IMR-90 (cell line): ENCODE data around the gene SDCCAG8. TPM values are rescaled to one million over a fixed set of nuclear protein-coding genes. Genes with fewer than 3 reads are reported as not detected.

Experiments
- ATAC-seq: fragments of 200-7000 bp; cut with Tn5 transposase; 2 replicates; pipeline ENCODE4 v1.9.1; 2020; ENCODE audit warnings: low read depth, mild to moderate bottlenecking, moderate library complexity
- BruUV-seq: library from RNA; stranded (reverse); fragments of 400-500 nt; replicated peaks from 2 replicates; lab custom pipeline; 2021; lab: Mats Ljungman, UMichigan
- CTCF ChIA-PET: fragments of 300-600 bp; formaldehyde crosslinking; extraction: SDS; loops from one replicate; lab custom pipeline; 2021; ENCODE audit warnings: antibody characterized with exemption; lab: Yijun Ruan, JAX
- POLR2A ChIA-PET: fragments of 300-600 bp; sonication (Branson Sonifier 250); formaldehyde crosslinking; loops from one replicate; lab custom pipeline; 2022; ENCODE audit warnings: antibody characterized with exemption; ENCODE audit not compliant: unreplicated experiment; lab: Charles Lee
- DNase-seq: peaks from one replicate; pipeline ENCODE4 v3.0.0; 2013
- H2AFZ ChIP-seq: replicated peaks from 2 replicates; pipeline ENCODE3; 2013; ENCODE audit warnings: low read length, mild to moderate bottlenecking; ENCODE audit not compliant: poor library complexity
- H2AK5ac ChIP-seq: 2 replicates; pipeline ENCODE4 v1.6.1; 2013; ENCODE audit warnings: low read depth, low read length, inconsistent platforms
- H2AK9ac ChIP-seq: replicated peaks from 2 replicates; pipeline ENCODE3; 2013; ENCODE audit warnings: mild to moderate bottlenecking, low read depth, low read length, moderate library complexity; ENCODE audit not compliant: poor library complexity
- H2BK120ac ChIP-seq: 2 replicates; pipeline ENCODE4 v1.6.1; 2013; ENCODE audit warnings: low read depth, low read length, inconsistent platforms
- H2BK15ac ChIP-seq: 3 replicates; pipeline ENCODE4 v1.6.1; 2013; ENCODE audit warnings: low read depth, low read length, inconsistent platforms
- H2BK20ac ChIP-seq: 2 replicates; pipeline ENCODE4 v1.6.1; 2013; ENCODE audit warnings: low read depth, mild to moderate bottlenecking, inconsistent platforms, low read length, moderate library complexity
- H2BK5ac ChIP-seq: 2 replicates; pipeline ENCODE4 v1.6.1; 2013; ENCODE audit warnings: mild to moderate bottlenecking, low read depth, low read length, inconsistent platforms; ENCODE audit not compliant: poor library complexity, severe bottlenecking
- H3K14ac ChIP-seq: replicated peaks from 2 replicates; pipeline ENCODE4 v1.6.1; 2013; ENCODE audit warnings: low read depth, low read length, inconsistent platforms
- H3K18ac ChIP-seq: 2 replicates; pipeline ENCODE4 v1.6.1; 2013; ENCODE audit warnings: low read depth, low read length, control low read depth
- H3K23ac ChIP-seq: 2 replicates; pipeline ENCODE4 v1.6.1; 2013; ENCODE audit warnings: low read depth, low read length, inconsistent platforms
- H3K27ac ChIP-seq: 2 replicates; pipeline ENCODE4 v1.5.1; 2013; ENCODE audit warnings: mild to moderate bottlenecking, control low read depth, low read length; ENCODE audit not compliant: insufficient read depth
- H3K27me3 ChIP-seq: 2 replicates; pipeline ENCODE4 v1.6.1; 2013; ENCODE audit warnings: low read length; ENCODE audit not compliant: control insufficient read depth, insufficient read depth
- H3K36me3 ChIP-seq: 2 replicates; pipeline ENCODE4 v1.6.1; 2013; ENCODE audit warnings: low read length, mixed read lengths; ENCODE audit not compliant: control insufficient read depth, insufficient read depth
- H3K4ac ChIP-seq: 2 replicates; pipeline ENCODE4 v1.6.1; 2013; ENCODE audit warnings: low read depth, low read length, inconsistent platforms
- H3K4me1 ChIP-seq: 2 replicates; pipeline ENCODE4 v1.6.1; 2013; ENCODE audit warnings: low read length, mixed read lengths; ENCODE audit not compliant: control insufficient read depth, insufficient read depth
- H3K4me2 ChIP-seq: 2 replicates; pipeline ENCODE4 v1.6.1; 2013; ENCODE audit warnings: low read depth, mild to moderate bottlenecking, control low read depth, low read length, moderate library complexity
- H3K4me3 ChIP-seq: 2 replicates; pipeline ENCODE4 v1.5.1; 2013; ENCODE audit warnings: low read depth, mild to moderate bottlenecking, control low read depth, low read length, moderate library complexity; ENCODE audit not compliant: insufficient read depth
- H3K56ac ChIP-seq: 2 replicates; pipeline ENCODE4 v1.6.1; 2013; ENCODE audit warnings: low read length, inconsistent platforms; ENCODE audit not compliant: insufficient read depth; ENCODE audit errors: extremely low read depth
- H3K79me1 ChIP-seq, 2 experiments: 2 replicates each; pipeline ENCODE4 v1.6.1; 2013; ENCODE audit warnings: low read length in 2 of 2, inconsistent platforms in 1 of 2, low read depth in 1 of 2
- H3K9ac ChIP-seq: 2 replicates; pipeline ENCODE4 v1.6.1; 2013; ENCODE audit warnings: low read depth, low read length, control low read depth
- H3K9me1 ChIP-seq: 2 replicates; pipeline ENCODE4 v1.6.1; 2013; ENCODE audit warnings: low read length, inconsistent platforms; ENCODE audit not compliant: insufficient read depth
- H3K9me3 ChIP-seq: 2 replicates; pipeline ENCODE4 v1.6.1; 2013; ENCODE audit warnings: low read length; ENCODE audit not compliant: control insufficient read depth, insufficient read depth
- H4K20me1 ChIP-seq: 2 replicates; pipeline ENCODE4 v1.6.1; 2013; ENCODE audit warnings: low read length, inconsistent platforms; ENCODE audit not compliant: insufficient read depth
- H4K5ac ChIP-seq: 2 replicates; pipeline ENCODE4 v1.6.1; 2013; ENCODE audit warnings: mild to moderate bottlenecking, low read depth, low read length, control low read depth
- H4K8ac ChIP-seq, 2 experiments: 2 replicates each; pipeline ENCODE4 v1.6.1; 2013; ENCODE audit warnings: low read depth in 2 of 2, low read length in 2 of 2, control low read depth in 1 of 2, inconsistent platforms in 1 of 2
- H4K91ac ChIP-seq: 2 replicates; pipeline ENCODE4 v1.6.1; 2013; ENCODE audit warnings: low read depth, low read length, inconsistent platforms; ENCODE audit not compliant: insufficient read depth
- BHLHE40 ChIP-seq: fragments of 150-350 bp; IDR thresholded peaks from 2 replicates; pipeline ENCODE4 v1.6.1; 2016; ENCODE audit warnings: mild to moderate bottlenecking, low read depth, low read length
- CHD1 ChIP-seq: IDR thresholded peaks from 2 replicates; pipeline ENCODE4 v1.6.1; 2012; ENCODE audit warnings: low read depth, low read length, improper control_type of control experiment
- ELK1 ChIP-seq: fragments of 150-350 bp; IDR thresholded peaks from 2 replicates; pipeline ENCODE4 v1.6.1; 2016; ENCODE audit warnings: low read depth, mild to moderate bottlenecking, low read length, moderate library complexity, borderline replicate concordance
- FOS ChIP-seq: fragments of 150-350 bp; IDR thresholded peaks from 2 replicates; pipeline ENCODE4 v1.6.1; 2016; ENCODE audit warnings: low read depth, low read length
- NFE2L2 ChIP-seq: fragments of 150-350 bp; IDR thresholded peaks from 2 replicates; pipeline ENCODE4 v1.6.1; 2016; ENCODE audit warnings: low read depth, mild to moderate bottlenecking, low read length
- RAD21 ChIP-seq: IDR thresholded peaks from 2 replicates; pipeline ENCODE4 v1.6.1; 2012; ENCODE audit warnings: low read length, improper control_type of control experiment
- USF2 ChIP-seq: fragments of 150-350 bp; IDR thresholded peaks from 2 replicates; pipeline ENCODE4 v1.6.1; 2017; ENCODE audit warnings: mild to moderate bottlenecking, antibody characterized with exemption, low read length, low read depth
- WGBS, 2 experiments: methylation state at CpG; one replicate each; pipeline versions ENCODE4 v1.1.5 to v1.1.7; 2013; ENCODE audit warnings: missing lambda C conversion rate in 2 of 2; ENCODE audit not compliant: insufficient read length in 1 of 2; ENCODE audit errors: extremely low coverage in 2 of 2; 5-methylcytosine and 5-hydroxymethylcytosine counted together
- dilution Hi-C: fragments of 300-500 bp; cut with HindIII; formaldehyde crosslinking; loops from one replicate; pipeline ENCODE4 v1.14.3; 2018; ENCODE audit warnings: low sequenced_read_pairs; ENCODE audit not compliant: unreplicated experiment
- in situ Hi-C: fragments of 300-500 bp; cut with MboI; formaldehyde crosslinking; loops from 3 replicates; pipeline ENCODE4 v1.14.3; 2019; ENCODE audit warnings: low sequenced_read_pairs, inconsistent platforms, mixed read lengths
- intact Hi-C: fragments of 100-400 bp; cut with micrococcal nuclease; formaldehyde crosslinking; loops from 2 replicates; pipeline ENCODE4 v1.10.0; 2022
- polyA plus RNA-seq, 3 experiments: library from polyadenylated mRNA; depleted of rRNA; stranded (reverse); fragments of >200 nt; gene quantifications; 2 replicates each; pipeline ENCODE4 v1.2.3, GENCODE V29; 2012; ENCODE audit warnings: low replicate concordance in 1 of 3
- total RNA-seq: library from RNA; depleted of rRNA; stranded (reverse); fragments of >200 nt; gene quantifications from 2 replicates; pipeline ENCODE4 v1.2.3, GENCODE V29; 2012

Gene SDCCAG8
- total and polyA plus RNA-seq, 2 of the 4 experiments (the other 2 are of a cell fraction), result 25.2 to 46.8 TPM

- Histone ChIP-seq H3K4me3 (no peak overlapping the region), H4K5ac (no peak overlapping the region), H2AFZ (no peak overlapping the region), H4K20me1 (no peaks in the 10 kb centered on the region), H3K14ac (no peak overlapping the region), H3K4ac (no peak overlapping the region), H3K9me3 (no peaks in the 10 kb centered on the region), H3K79me1 (peaks cover 0 to 4% of the 10 kb centered on the region in 2 experiments; a peak in 1 of 4 replicates), H3K27me3 (no peaks in the 10 kb centered on the region), H3K23ac (no peak overlapping the region), H3K4me2 (no peak overlapping the region), H3K9ac (no peak overlapping the region), H3K18ac (no peak overlapping the region), H2BK5ac (no peak overlapping the region), H3K56ac (no peak overlapping the region), H3K27ac (no peak overlapping the region), H3K4me1 (peaks cover 14% of the 10 kb centered on the region), H4K91ac (no peak overlapping the region), H4K8ac (no peak overlapping the region), H3K9me1 (peaks cover 3% of the 10 kb centered on the region; the same call in 1 of the 2 replicates), H2BK20ac (no peak overlapping the region), H2AK9ac (no peak overlapping the region), H2AK5ac (no peak overlapping the region), H2BK120ac (no peak overlapping the region), H3K36me3 (no peaks in the 10 kb centered on the region; the same call in 1 of the 2 replicates), H2BK15ac (no peak overlapping the region)
- dilution Hi-C loops, result no loop called here
- TF ChIP-seq USF2 (no peak), ELK1 (no peak), RAD21 (no peak), FOS (no peak), NFE2L2 (no peak), CHD1 (no peak), BHLHE40 (no peak)
- no peak for ATAC-seq
- BruUV-seq, result no TSS peak
- intact Hi-C loops, result no loop called here
- DNase-seq, result no peak
- in situ Hi-C loops, result loop anchor here (25.0 kb wide), 1 partner anchor 797 kb away; no protein-coding TSS in a partner anchor
- CTCF ChIA-PET, result no interaction called here
- 91% methylated on average over 6 of the region's 21 CpGs; no CpG with 5 or more reads in 1 of the 2 experiments for WGBS, 2 experiments
- POLR2A ChIA-PET, result no interaction called here
Observed at GRCh38 chr1:243489681-243490546, 234.1 kb downstream of the SDCCAG8 start.
